HUES64 (cell line): Measurements from ENCODE around the gene HLA-F. TPM values are rescaled to one million over a fixed set of nuclear protein-coding genes. Genes with fewer than 3 reads are reported as not detected.

Experiments used
- H3K27ac ChIP-seq: 2 replicates; pipeline ENCODE4 v1.7.0; 2013; ENCODE audit warnings: low read depth, low read length, inconsistent platforms
- H3K27me3 ChIP-seq: 2 replicates; pipeline ENCODE4 v1.6.1; 2013; ENCODE audit warnings: mild to moderate bottlenecking, low read length; ENCODE audit not compliant: insufficient read depth
- H3K36me3 ChIP-seq: 2 replicates; pipeline ENCODE4 v1.6.1; 2013; ENCODE audit warnings: mild to moderate bottlenecking, low read length; ENCODE audit not compliant: insufficient read depth
- H3K4me1 ChIP-seq: 2 replicates; pipeline ENCODE4 v1.6.1; 2013; ENCODE audit warnings: mild to moderate bottlenecking, low read length, moderate library complexity; ENCODE audit not compliant: insufficient read depth
- H3K4me3 ChIP-seq: 2 replicates; pipeline ENCODE4 v1.5.1; 2013; ENCODE audit warnings: mild to moderate bottlenecking, low read length, moderate library complexity
- H3K9ac ChIP-seq: 2 replicates; pipeline ENCODE4 v1.6.1; 2013; ENCODE audit warnings: mild to moderate bottlenecking, low read depth, low read length
- H3K9me3 ChIP-seq: 2 replicates; pipeline ENCODE4 v1.6.1; 2013; ENCODE audit warnings: low read depth, low read length; ENCODE audit not compliant: insufficient read depth
- WGBS: fragments of 150-250, 120-280 bp; methylation state at CpG from one replicate; pipeline ENCODE4 v1.1.7; 2013; ENCODE audit warnings: missing lambda C conversion rate; 5-methylcytosine and 5-hydroxymethylcytosine counted together
- polyA plus RNA-seq, 2 experiments: library from polyadenylated mRNA; stranded (reverse); fragments of 50-300 nt; gene quantifications; one replicate each; pipeline ENCODE4 v1.2.3, GENCODE V29; 2013

HLA-F gene
- polyA plus RNA-seq (2013, experiment 1 of 2): 2.4 TPM
- 2.7 TPM for polyA plus RNA-seq (2013, experiment 2 of 2)

- WGBS: under 1% methylated on average over 26 of the region's 26 CpGs
- Histone ChIP-seq H3K36me3 (no peaks in the 10 kb centered on the region), H3K9me3 (no peaks in the 10 kb centered on the region), H3K9ac (no peak within 1 kb of the TSS), H3K27ac (no peak within 1 kb of the TSS), H3K4me3 (peak within 1 kb of the TSS; percentile 65), H3K4me1 (no peaks in the 10 kb centered on the region), H3K27me3 (peaks cover 57% of the 10 kb centered on the region)
Measured at GRCh38 chr6:29723262-29723665, at the start of gene HLA-F. HLA-F (plus strand) TSS chr6:29723434; CDS start chr6:29723464, 30 bp downstream.

GRCh38 chr6:29674008-29674407, 49.2 kb upstream of the HLA-F start:
- peaks cover 12% of the 10 kb centered on the region for H3K4me1 ChIP-seq
- 97% methylated on average over 3 of the region's 5 CpGs for WGBS
- no peak overlapping the region for H3K9ac ChIP-seq
- H3K4me3 ChIP-seq: no peak overlapping the region
- no peaks in the 10 kb centered on the region for H3K9me3 ChIP-seq
- H3K27me3 ChIP-seq: no peaks in the 10 kb centered on the region
- no peak overlapping the region for H3K27ac ChIP-seq
- H3K36me3 ChIP-seq: no peaks in the 10 kb centered on the region

GRCh38 chr6:29675561-29675960, 47.7 kb upstream of the HLA-F start:
- Histone ChIP-seq H3K27ac (no peak overlapping the region), H3K4me3 (no peak overlapping the region), H3K27me3 (no peaks in the 10 kb centered on the region), H3K9ac (no peak overlapping the region), H3K36me3 (no peaks in the 10 kb centered on the region), H3K9me3 (no peaks in the 10 kb centered on the region), H3K4me1 (peaks cover 12% of the 10 kb centered on the region)
- WGBS: 94% methylated on average over 1 of the region's 1 CpG

- Histone ChIP-seq H3K4me3 (no peak overlapping the region), H3K4me1 (peaks cover 12% of the 10 kb centered on the region), H3K9me3 (no peaks in the 10 kb centered on the region), H3K27me3 (no peaks in the 10 kb centered on the region), H3K36me3 (no peaks in the 10 kb centered on the region), H3K27ac (peak overlapping the region; percentile 58), H3K9ac (no peak overlapping the region; the same call in 1 of the 2 replicates)
- 70% methylated on average over 2 of the region's 2 CpGs for WGBS
Measured at GRCh38 chr6:29676981-29677601, 46.1 kb upstream of the HLA-F start.

GRCh38 chr6:29678114-29678513, 45.1 kb upstream of the HLA-F start:
- Histone ChIP-seq H3K9ac (no peak overlapping the region), H3K9me3 (no peaks in the 10 kb centered on the region), H3K27ac (no peak overlapping the region; the same call in 1 of the 2 replicates), H3K4me3 (no peak overlapping the region), H3K4me1 (peaks cover 12% of the 10 kb centered on the region), H3K27me3 (no peaks in the 10 kb centered on the region), H3K36me3 (no peaks in the 10 kb centered on the region)
- 100% methylated on average over 4 of the region's 5 CpGs for WGBS

- H3K9ac ChIP-seq: no peak overlapping the region
- H3K27me3 ChIP-seq: no peaks in the 10 kb centered on the region
- no peaks in the 10 kb centered on the region for H3K36me3 ChIP-seq
- no peak overlapping the region for H3K27ac ChIP-seq
- no peaks in the 10 kb centered on the region for H3K9me3 ChIP-seq
- WGBS: 93% methylated on average over 13 of the region's 13 CpGs
- peaks cover 20% of the 10 kb centered on the region for H3K4me1 ChIP-seq
- no peak overlapping the region for H3K4me3 ChIP-seq
Measured at GRCh38 chr6:29679962-29680361, 43.3 kb upstream of the HLA-F start.

GRCh38 chr6:29680416-29680815, 42.8 kb upstream of the HLA-F start:
- Histone ChIP-seq H3K9ac (no peak overlapping the region), H3K27ac (no peak overlapping the region), H3K27me3 (no peaks in the 10 kb centered on the region), H3K4me1 (peaks cover 20% of the 10 kb centered on the region), H3K9me3 (no peaks in the 10 kb centered on the region), H3K4me3 (no peak overlapping the region), H3K36me3 (no peaks in the 10 kb centered on the region)
- 95% methylated on average over 24 of the region's 24 CpGs for WGBS

- H3K4me1 ChIP-seq: peaks cover 20% of the 10 kb centered on the region
- H3K27me3 ChIP-seq: no peaks in the 10 kb centered on the region
- WGBS: 98% methylated on average over 31 of the region's 31 CpGs
- no peaks in the 10 kb centered on the region for H3K36me3 ChIP-seq
- H3K4me3 ChIP-seq: no peak within 1 kb of the TSS
- no peak within 1 kb of the TSS for H3K9ac ChIP-seq
- no peak within 1 kb of the TSS for H3K27ac ChIP-seq
- no peaks in the 10 kb centered on the region for H3K9me3 ChIP-seq
Measured at GRCh38 chr6:29680904-29681303, 42.3 kb upstream of the HLA-F start, which contains the start of gene ZFP57. ZFP57 (minus strand) TSS chr6:29681152; CDS start chr6:29677003, 4,149 bp downstream.

- H3K27me3 ChIP-seq: no peaks in the 10 kb centered on the region
- 94% methylated on average over 8 of the region's 8 CpGs for WGBS
Measured at GRCh38 chr6:29681811-29682210, 41.4 kb upstream of the HLA-F start.

GRCh38 chr6:29685718-29686326, 37.4 kb upstream of the HLA-F start:
- H3K9me3 ChIP-seq: no peaks in the 10 kb centered on the region
- H3K36me3 ChIP-seq: no peaks in the 10 kb centered on the region
- H3K27ac ChIP-seq: no peak overlapping the region
- H3K4me1 ChIP-seq: peaks cover 8% of the 10 kb centered on the region; the same call in 1 of the 2 replicates
- no peaks in the 10 kb centered on the region for H3K27me3 ChIP-seq
- H3K4me3 ChIP-seq: no peak overlapping the region
- 72% methylated on average over 13 of the region's 15 CpGs for WGBS
- no peak overlapping the region for H3K9ac ChIP-seq

More at GRCh38 chr6:29681811-29682210, 41.4 kb upstream of the HLA-F start:
- H3K27ac ChIP-seq: no peak overlapping the region
- no peak overlapping the region for H3K9ac ChIP-seq
- peaks cover 19% of the 10 kb centered on the region for H3K4me1 ChIP-seq
- H3K9me3 ChIP-seq: no peaks in the 10 kb centered on the region
- no peak overlapping the region for H3K4me3 ChIP-seq
- H3K36me3 ChIP-seq: no peaks in the 10 kb centered on the region

GRCh38 chr6:29694637-29695036, 28.6 kb upstream of the HLA-F start:
- no peaks in the 10 kb centered on the region for H3K36me3 ChIP-seq
- H3K9ac ChIP-seq: no peak overlapping the region
- no peak overlapping the region for H3K4me3 ChIP-seq
- H3K27me3 ChIP-seq: no peaks in the 10 kb centered on the region
- H3K9me3 ChIP-seq: no peaks in the 10 kb centered on the region
- WGBS: 89% methylated on average over 3 of the region's 3 CpGs
- H3K4me1 ChIP-seq: peaks cover 5% of the 10 kb centered on the region; the same call in 1 of the 2 replicates
- no peak overlapping the region for H3K27ac ChIP-seq
